HTR-8/SVneo (cell line): ENCODE measurements around the gene STAT4.
A peak's percentile ranks its signal among the peaks of the same experiment; 100 is the strongest.
"Not testable (repeated sequence)": the region's sequence is repeated elsewhere in the genome, so short reads cannot be mapped to it uniquely, and the experiment has no call there.

Experiments
- DNase-seq: peaks from one replicate; pipeline ENCODE4 v3.0.0; 2011; ENCODE audit warnings: low spot score, mixed read lengths; ENCODE audit not compliant: insufficient read length
- FAIRE-seq: peaks from 2 replicates; lab custom pipeline; 2011; peaks lifted over from hg19 to GRCh38; lab: Jason Lieb, UNC

Gene STAT4

DNA sequence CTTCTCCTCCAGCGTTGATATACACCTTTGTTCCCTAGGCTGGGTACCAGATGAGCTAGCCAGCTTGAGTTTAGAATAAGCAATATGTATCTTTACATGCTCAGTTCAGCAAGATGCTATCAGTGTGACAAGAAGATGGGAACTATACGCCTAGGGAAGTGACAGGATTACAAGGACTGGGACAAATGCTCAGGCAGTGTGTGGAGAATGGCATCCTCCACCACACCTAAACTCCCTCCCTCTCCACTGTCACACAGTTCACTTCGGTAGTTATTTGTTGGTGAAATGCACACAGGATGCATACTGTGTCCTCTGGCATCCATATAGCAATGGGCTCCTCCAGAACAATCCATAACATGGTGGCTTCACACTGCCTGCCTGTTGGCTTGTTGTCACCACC is 144.5 kb downstream of the STAT4 start:
- peak; percentile 72 for FAIRE-seq
- no peak for DNase-seq

DNA sequence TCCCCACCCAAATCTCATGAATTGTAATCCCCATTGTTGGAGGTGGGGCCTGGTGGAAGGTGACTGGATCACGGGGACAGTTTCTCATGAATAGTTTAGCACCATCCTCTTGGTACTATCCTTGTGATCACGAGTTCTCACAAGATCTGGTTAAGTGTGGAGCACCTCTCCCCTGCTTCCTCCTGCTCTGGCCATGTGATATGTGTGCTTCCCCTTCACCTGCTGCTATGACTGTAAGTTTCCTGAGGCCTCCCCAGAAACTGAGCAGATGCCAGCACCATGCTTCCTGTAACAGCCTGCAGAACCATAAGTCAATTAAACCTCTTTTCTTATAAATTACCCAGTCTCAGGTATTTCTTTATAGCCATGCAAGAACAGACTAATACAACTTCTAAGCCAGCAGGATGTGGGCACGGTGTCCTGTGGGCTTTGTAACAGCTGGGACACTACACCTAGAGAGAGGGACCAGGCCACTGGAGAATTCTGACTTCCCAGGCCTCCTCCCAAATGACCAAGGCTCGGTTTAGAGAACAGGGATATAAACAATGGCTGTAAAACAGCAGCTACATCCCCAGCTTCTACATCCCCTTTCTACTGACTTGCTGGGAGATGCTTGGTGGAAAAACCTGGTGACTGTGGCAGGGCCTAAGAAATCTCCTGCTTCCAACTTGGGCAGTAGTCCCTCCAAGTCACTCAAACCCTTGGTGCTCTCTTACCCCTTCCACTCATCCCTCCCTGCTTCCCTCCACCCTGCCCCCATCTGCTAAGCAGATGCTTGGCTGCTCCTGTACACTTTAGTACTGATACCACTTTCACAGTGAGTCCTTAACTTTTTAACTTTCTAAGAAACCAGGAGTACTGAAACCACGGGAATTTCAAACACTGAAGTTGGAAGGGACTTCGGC is 147.1 kb downstream of the STAT4 start:
- DNase-seq (no peak), FAIRE-seq (peak; percentile 80)

DNA sequence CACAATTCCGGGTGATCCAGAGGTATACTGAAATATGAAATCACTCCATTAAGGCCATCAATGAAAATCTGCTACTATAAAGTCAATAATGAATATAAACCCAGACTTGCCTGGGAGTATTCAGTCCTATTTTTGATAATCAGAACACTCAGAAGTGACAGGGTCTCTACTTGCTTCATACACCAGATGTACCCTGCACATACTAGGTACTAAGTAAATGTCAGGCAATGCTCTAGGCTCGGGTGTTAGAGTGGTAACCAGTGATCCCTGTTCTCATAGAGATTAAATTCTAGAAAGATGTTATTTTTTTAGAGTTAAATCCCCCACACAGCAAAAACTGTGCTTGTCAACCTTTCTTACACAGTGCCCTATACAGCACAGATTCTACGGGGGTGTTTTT is 149.2 kb downstream of the STAT4 start:
- FAIRE-seq (no peak), DNase-seq (no peak)

DNA sequence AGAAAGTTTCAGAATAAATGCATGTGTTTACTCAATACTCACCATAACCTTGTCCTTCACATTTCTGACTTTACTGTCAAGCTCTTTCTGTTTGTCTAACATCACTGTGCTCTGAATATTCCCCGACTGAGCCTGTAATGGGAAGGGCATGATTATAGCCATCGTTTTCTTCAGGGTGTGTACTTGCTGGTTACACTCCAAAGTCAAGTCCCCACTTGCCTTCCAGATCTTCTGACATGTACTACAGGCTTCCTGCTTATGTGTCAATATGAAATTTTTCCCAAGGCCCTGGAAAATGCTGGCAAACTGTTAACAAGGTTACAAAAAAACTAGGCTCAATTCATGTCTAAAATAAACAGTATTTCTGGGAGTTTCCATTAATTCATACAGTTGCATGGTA is 149.8 kb downstream of the STAT4 start:
- FAIRE-seq (no peak), DNase-seq (no peak)

DNA sequence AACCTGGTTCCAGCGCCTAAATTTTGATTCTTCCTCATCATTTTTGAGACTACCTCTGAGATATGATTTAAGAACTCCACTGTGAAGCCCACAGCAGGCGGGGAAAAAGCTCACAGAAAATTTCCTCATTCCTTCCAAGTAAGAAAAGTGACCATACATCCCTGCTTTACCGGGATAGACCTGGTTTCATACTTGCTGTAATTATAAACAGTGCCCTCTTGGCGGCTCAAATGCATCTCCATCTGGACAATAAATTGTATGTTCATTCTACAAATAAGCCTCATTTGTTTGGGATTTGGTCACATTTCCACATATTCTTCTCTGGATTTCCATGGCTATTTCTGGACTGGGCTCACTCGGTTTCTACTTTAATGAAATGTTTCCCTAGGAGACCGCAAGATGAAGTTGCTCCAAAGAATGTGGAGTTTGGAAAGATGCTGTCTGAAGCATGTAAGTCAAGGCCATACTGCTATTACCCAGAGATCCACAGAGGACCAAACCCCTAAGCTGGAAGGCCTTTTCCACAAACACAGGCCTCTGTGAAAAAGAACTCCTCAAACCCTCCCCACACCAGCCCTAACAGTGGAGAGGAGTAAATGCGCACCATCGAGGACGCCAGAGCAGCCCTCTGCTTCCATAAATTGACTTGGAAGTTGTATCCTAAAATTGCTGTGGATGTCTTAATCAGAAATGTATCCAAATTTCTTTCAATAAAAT is 150.7 kb downstream of the STAT4 start:
- no peak for FAIRE-seq
- no peak for DNase-seq

DNA sequence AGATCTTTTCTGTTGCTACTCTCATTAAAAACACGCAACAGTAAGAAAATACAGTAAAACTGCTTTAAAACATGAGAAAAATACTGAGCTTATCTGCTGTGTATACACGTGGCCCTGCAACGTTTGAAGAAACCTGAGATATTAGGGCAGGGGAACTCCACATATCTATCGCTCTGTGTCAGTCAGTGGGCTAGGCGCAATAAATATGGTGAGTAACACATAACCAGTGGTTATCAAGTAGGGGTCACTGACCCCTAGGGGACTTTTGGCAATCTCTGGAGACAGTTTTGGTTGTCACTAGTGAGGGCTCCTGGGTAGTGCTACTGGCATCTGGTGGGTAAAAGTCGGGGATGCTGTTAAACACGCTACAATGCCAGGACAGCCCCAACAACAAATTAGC is 151.7 kb downstream of the STAT4 start:
- no peak for FAIRE-seq

DNA sequence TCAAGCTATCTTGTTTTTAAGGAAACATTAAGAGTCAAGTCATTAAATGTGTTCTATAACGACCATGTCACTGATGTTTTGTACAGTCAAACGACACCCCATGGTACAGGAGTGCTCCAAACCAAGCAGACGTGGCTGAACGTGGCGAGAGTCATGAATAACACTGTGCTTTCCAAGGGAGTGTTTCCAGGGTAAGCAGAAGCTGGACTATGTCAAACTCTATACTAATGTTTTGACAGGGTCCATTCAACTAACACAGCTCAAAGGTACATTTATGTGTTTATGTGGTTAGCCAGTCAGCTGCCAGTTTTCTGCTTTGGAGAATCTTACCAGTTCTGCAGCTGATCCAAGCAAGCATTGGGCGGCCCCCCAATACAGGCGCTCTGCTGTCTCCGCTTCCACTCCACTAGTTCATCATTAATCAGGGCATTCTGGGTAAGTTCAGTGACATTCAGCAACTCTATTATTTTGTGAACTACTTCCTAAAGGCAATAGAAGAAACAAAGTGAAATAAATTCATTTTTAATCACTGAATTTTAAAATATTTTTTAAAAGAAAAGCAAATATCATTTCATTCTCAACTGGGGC is 153.2 kb downstream of the STAT4 start:
- DNase-seq (no peak), FAIRE-seq (no peak)

More for the DNA sequence above, 151.7 kb downstream of the STAT4 start:
- no peak for DNase-seq

DNA sequence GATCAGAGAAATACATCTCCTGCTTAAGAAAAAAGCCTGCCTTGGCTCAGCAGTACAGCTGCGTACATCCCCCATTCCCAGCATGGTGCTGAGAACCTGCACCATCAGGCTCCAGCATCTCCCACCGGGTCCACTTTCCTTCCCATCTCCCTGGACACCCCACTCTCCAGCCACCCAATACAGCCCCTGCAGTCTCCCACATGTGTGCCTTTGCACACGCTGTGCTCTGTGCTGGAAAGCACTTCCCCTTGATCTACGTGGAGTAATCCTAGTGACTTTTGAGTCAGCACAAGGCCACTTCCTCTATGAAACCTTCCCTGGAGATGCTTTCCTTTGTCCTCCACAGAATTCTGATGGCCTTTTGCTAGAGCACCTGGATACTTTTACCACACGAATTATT is 153.8 kb downstream of the STAT4 start:
- no peak for DNase-seq
- no peak for FAIRE-seq

DNA sequence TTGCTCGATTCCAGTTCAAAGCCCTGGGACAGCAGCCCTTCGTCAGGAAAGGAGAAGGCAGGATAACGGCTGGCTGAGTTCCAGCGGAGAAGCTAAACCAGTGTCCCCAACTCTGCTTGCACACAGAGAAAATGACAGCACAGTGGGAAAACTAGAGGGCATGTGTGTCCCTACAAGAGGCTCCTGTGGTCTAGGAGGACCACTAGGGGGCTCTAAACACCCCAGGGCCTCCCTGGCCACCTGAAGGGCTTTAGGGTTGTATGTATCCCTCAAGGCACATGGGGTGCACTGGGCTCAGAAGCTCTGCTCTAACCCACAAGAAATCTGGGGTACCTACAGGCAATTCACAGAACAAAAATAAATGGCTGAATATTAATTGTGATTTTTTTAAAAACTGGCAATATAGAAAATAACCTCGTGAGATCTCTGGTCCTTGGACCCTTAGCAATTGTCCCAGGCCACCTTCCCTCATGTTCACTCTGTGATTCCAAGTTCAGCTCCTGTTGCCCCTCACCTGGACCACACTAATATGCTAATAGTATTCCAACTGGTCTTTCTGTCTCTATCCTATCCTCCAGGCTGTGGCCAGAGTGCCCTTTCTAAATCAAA is 154.4 kb downstream of the STAT4 start:
- FAIRE-seq (no peak), DNase-seq (peak; percentile 66)

DNA sequence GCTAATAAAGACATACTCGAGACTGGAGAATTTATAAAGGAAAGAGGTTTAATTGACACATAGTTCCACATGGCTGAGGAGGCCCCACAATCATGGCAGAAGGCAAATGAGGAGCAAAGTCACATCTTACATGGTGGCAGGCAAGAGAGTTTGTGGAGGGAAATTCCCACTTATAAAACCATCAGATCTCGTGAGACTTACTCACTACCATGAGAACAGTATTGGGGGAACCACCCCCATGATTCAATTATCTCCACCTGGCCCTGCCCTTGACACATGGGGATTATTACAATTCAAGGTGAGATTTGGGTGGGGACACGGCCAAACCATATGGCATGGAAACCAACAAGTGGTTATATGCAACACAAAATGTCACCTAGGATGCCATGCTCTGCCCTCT is 155.5 kb downstream of the STAT4 start:
- DNase-seq, FAIRE-seq: not testable (repeated sequence)

DNA sequence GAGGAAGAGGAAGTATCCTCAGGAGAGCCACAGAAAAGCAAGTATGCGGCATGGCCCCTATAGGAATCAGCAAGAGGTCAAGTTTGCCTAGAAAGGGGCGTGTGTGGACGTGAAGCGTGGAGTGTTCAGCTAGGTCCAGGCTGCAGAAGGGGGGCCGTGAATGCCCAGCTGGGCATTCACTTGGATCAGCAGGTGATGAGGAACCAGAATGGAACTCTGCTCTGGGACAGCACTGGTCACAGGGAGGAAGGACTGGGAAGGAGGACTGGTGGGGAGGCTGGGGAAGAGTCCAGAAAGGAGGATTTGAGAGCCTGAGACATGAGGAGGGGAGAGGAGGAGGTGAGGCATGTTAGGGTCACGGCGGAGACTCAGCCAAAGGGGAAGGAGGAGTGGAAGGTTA is 156.6 kb downstream of the STAT4 start:
- FAIRE-seq = no peak

DNA sequence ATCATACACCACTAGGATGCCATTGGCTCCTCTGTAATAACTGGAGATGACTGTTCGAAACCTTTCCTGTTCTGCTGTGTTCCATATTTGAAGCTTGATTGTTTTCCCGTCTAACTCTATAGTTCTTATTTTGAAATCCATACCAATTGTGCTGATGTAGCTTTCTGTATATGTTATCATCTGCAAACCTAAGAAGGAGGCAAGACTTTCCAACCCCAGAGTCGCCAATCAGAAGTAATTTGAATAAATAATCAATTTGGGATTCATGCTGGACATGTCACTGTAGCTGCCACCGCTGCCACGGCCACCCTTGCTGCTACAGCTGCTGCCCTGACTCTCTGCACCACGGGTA is 157.5 kb downstream of the STAT4 start:
- no peak for DNase-seq
- FAIRE-seq = no peak

More for the DNA sequence above, 156.6 kb downstream of the STAT4 start:
- no peak for DNase-seq

DNA sequence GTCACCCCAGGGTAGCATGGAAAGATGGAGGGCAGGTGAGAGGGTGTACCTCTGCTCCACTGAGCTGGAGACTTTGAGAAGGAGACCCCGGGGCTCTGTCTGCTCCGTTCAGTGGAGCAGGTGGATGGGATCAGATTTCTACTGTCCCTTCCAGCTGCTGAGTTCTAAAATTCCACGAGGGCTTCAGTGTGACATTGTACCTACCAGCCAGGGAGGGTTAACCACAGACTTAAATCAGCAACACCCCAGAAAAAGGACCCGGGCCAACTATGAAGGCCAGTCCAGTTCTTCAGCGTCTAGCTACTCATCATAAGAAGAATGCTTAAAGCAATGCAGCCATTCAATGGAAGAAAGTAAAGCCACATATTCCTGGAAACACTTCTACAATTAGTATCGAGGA is 160.7 kb downstream of the STAT4 start:
- FAIRE-seq = no peak
- DNase-seq = no peak

DNA sequence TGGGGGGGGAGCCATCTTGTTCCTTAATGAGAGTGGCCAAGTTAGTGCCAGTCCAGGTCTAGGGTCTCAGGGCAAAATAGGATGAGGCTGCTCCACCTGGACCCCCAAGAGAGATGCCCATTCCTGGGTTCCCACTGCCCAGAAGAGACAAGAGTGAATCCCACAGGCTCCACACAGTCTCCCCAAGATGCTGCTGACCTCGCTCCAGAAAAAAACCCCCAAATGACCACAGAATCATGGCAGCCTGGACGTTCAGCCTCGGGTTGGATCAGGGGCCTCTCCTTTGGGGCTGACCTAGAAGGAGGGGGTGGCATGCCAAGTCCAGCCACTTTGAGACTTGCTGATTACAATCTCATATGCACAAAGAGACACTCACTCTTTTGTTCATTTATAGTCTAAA is 161.9 kb downstream of the STAT4 start:
- no peak for DNase-seq
- FAIRE-seq = no peak

DNA sequence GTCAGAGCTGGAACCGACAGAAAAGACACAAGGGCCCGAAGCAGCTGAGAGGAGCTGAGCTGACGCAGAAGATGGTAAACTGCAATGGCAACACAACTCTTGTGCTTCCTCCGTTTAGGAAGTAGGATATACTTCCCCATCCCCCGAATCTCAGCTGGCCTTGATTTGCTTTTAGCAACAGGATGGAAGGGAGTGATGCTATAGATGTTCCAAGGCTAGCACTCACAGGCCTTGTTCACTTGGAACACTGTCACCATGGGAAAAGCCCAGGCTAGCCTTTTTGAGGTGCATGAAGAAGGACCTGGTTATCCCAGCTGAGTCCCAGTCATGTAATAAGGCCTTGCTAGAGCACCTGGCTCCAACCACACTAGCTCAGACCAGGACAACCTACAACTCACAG is 162.9 kb downstream of the STAT4 start:
- DNase-seq = no peak
- no peak for FAIRE-seq

DNA sequence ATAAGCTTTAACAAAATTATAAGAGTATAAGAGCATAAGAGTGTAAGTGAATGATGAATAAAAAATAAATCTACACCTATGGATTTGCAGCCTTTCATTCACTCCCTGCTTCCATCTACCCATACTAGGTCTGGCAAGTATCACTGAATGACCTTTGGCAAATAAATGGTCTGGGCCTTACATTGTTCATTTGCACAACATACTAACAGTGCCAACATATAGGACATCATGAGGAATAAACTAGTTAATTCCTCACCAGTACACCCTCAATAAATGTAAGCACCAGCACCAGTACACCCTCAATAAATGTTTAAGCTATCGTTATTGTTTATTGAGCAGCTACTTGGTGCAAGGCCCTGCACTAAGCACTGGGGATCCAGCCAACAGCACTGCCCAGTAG is 163.7 kb downstream of the STAT4 start:
- DNase-seq = no peak
- no peak for FAIRE-seq

DNA sequence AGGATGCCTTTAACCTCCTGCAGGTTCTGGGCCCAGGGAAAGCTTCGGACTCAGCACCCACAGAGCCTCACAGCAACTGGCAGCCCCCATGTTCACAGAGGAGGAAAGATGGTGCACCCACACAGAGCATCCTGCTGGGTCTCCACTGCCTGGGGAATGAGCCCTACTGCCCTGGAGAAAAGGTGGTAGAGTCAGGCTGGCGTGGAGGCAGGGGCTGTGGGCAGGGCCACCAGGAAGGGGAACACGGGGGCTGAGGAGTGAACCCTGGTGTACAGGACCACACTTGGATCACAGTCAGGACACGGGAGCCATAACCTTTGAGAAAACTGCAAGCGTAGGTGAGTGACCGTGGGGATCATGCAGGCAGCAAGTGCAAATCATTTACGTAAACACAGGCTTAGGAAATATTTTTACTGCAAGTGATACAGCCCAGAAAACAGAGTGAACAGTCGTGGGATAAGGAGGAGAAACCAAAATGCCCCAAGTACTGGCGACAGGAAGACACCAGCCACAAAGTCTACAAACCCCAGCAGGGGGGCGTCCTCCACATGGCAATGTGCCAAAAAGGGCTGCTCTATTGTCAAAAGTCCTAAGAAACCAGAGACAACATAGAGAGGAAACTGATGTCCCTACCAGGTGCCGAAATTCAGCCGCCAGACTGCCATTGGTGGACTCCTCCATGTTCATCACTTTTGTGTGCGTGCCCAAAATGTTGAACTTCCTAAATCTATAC is 164.4 kb downstream of the STAT4 start:
- FAIRE-seq (no peak), DNase-seq (no peak)

DNA sequence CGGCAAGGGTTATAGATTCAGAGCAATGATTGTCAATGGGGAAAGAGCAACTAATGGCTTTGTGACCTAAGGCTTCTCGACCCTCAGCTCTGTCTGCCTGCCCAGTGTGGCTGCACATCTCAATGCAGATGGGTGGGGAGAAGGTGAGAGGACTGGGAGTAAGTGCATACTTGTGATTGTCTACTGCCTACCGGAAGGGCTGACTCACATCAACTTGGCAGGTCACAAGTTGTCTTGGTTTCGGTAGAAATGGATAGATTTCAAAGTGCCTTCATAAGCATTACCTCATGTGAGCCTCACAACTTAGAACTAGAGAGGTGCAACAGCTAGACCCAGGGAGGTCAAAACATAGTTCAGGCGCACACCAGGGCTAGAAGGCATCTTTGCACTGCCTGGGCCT is 166.2 kb downstream of the STAT4 start:
- DNase-seq = no peak

DNA sequence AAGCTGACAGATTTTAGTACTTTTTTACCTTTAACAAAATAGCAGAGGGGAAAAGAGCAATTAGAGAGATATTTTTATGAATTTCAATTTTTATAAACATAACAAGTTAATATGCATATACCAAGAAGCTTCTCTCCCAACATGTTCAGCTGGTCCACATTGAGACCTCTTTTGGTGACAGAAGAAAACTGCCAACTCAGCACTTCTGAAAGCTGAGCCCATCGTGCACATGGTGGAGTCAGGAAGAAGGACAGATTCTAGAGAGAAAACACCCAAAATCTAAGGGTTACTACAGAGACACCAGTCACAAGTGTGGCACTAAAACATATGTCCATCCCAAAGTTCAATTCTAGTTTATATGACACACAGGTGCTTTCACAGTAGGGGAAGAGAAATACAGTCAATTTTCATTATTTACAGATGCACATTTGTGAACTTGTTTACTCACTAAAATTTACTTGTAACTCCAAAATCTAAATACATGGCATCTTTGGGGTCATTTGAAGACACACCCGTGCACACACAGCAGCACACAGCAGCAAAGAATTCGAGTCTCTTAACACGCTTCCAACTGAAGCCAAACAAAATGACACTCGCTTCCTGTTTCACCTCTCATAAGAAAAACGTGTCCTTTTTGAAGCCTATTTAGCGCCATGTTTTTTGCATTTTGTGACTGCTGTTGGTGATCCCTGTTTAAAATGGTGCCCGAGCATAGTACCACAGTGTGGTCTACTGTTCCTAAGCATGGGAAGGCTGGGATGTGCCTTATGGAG is 168.3 kb downstream of the STAT4 start:
- FAIRE-seq (no peak), DNase-seq (no peak)

More for the DNA sequence above, 166.2 kb downstream of the STAT4 start:
- FAIRE-seq = no peak
